ENCODE data around the gene NUP42.
A peak's percentile ranks its signal among the peaks of the same experiment; 100 is the strongest.

NUP42 gene

GRCh38 chr7:23247603-23248335 is 65.9 kb downstream of the NUP42 start:
- Histone ChIP-seq H3K4me1 (ENCODE audit: control insufficient read depth in 2 of 2, insufficient read depth in 1 of 2, low read depth in 1 of 2, low read length in 2 of 2) (peaks cover 0 to 8% of the 10 kb centered on the region in 2 donors), H3K27ac (replicated peaks; ENCODE audit: low read length) (no peak overlapping the region), H3K4me2 (ENCODE audit: insufficient read depth, low read length, poor library complexity, severe bottlenecking) (peak overlapping the region; percentile 31), H3K4ac (ENCODE audit: low read length) (no peak overlapping the region), H3K27me3 (ENCODE audit: control insufficient read depth in 3 of 3, insufficient read depth in 3 of 3, low read depth in 1 of 3, low read length in 3 of 3) (peaks cover 0 to 25% (median 8%) of the 10 kb centered on the region in 3 experiments), H3K79me1 (ENCODE audit: low read depth, low read length) (no peaks in the 10 kb centered on the region), H3K14ac (ENCODE audit: low read length) (peak overlapping the region; percentile 63), H2BK15ac (ENCODE audit: low read length) (peak overlapping the region; percentile 65), H3K18ac (ENCODE audit: low read length) (peak overlapping the region; percentile 67), H2BK120ac (ENCODE audit: low read depth, low read length) (no peak overlapping the region), H2AFZ (ENCODE audit: low read length) (peak overlapping the region; percentile 65), H3K36me3 (replicated peaks in 1 of 2; ENCODE audit: control insufficient read depth in 2 of 2, insufficient read depth in 2 of 2, low read length in 2 of 2) (no peaks in the 10 kb centered on the region), H3K9ac (ENCODE audit: low read depth, low read length, poor library complexity) (peak overlapping the region; percentile 74), H2BK12ac (ENCODE audit: low read length) (no peak overlapping the region), H2BK5ac (ENCODE audit: low read length) (peak overlapping the region; percentile 21), H4K8ac (ENCODE audit: low read depth, low read length) (no peak overlapping the region), H3K4me3 (ENCODE audit: low read length in 2 of 2) (peak overlapping the region in 1 of 2 donors; percentile 66), H3K9me3 (replicated peaks in 1 of 2; ENCODE audit: control insufficient read depth in 2 of 2, insufficient read depth in 1 of 2, low read depth in 1 of 2, low read length in 2 of 2) (no peaks in the 10 kb centered on the region), H3K23ac (ENCODE audit: low read depth, low read length, poor library complexity) (no peak overlapping the region), H4K91ac (ENCODE audit: low read depth, low read length, poor library complexity) (no peak overlapping the region), H2AK5ac (ENCODE audit: low read depth, low read length) (no peak overlapping the region)
- no peak for DNase-seq (ENCODE audit: low spot score)
- WGBS, 2 donors (ENCODE audit: extremely low coverage in 2 of 2, insufficient read length in 2 of 2, insufficient replicate concordance in 1 of 2) = no CpG with 5 or more reads among the region's 53 CpGs

GRCh38 chr7:23249486-23249885 is 67.6 kb downstream of the NUP42 start:
- H3K79me1 ChIP-seq (ENCODE audit: low read depth, low read length) = no peaks in the 10 kb centered on the region
- H2AK5ac ChIP-seq (ENCODE audit: low read depth, low read length) = no peak overlapping the region
- peaks cover 0 to 25% (median 8%) of the 10 kb centered on the region in 3 experiments for H3K27me3 ChIP-seq (ENCODE audit: control insufficient read depth in 3 of 3, insufficient read depth in 3 of 3, low read depth in 1 of 3, low read length in 3 of 3)
- peaks cover 0 to 8% of the 10 kb centered on the region in 2 donors for H3K4me1 ChIP-seq (ENCODE audit: control insufficient read depth in 2 of 2, insufficient read depth in 1 of 2, low read depth in 1 of 2, low read length in 2 of 2)
- H2BK12ac ChIP-seq (ENCODE audit: low read length) = no peak overlapping the region
- H4K8ac ChIP-seq (ENCODE audit: low read depth, low read length) = no peak overlapping the region
- H2BK15ac ChIP-seq (ENCODE audit: low read length) = no peak overlapping the region
- H3K36me3 ChIP-seq (replicated peaks in 1 of 2; ENCODE audit: control insufficient read depth in 2 of 2, insufficient read depth in 2 of 2, low read length in 2 of 2) = no peaks in the 10 kb centered on the region
- H3K9ac ChIP-seq (ENCODE audit: low read depth, low read length, poor library complexity) = no peak overlapping the region
- H4K91ac ChIP-seq (ENCODE audit: low read depth, low read length, poor library complexity) = no peak overlapping the region
- no peak overlapping the region for H3K4me3 ChIP-seq (ENCODE audit: low read length in 2 of 2)
- H2BK120ac ChIP-seq (ENCODE audit: low read depth, low read length) = no peak overlapping the region
- H3K9me3 ChIP-seq (replicated peaks in 1 of 2; ENCODE audit: control insufficient read depth in 2 of 2, insufficient read depth in 1 of 2, low read depth in 1 of 2, low read length in 2 of 2) = no peaks in the 10 kb centered on the region
- H3K14ac ChIP-seq (ENCODE audit: low read length) = no peak overlapping the region
- no peak overlapping the region for H3K23ac ChIP-seq (ENCODE audit: low read depth, low read length, poor library complexity)
- no peak overlapping the region for H2AFZ ChIP-seq (ENCODE audit: low read length)
- no peak overlapping the region for H3K27ac ChIP-seq (replicated peaks; ENCODE audit: low read length)
- H3K4me2 ChIP-seq (ENCODE audit: insufficient read depth, low read length, poor library complexity, severe bottlenecking) = no peak overlapping the region
- H3K4ac ChIP-seq (ENCODE audit: low read length) = no peak overlapping the region
- no peak overlapping the region for H2BK5ac ChIP-seq (ENCODE audit: low read length)
- no peak overlapping the region for H3K18ac ChIP-seq (ENCODE audit: low read length)
- no peak for DNase-seq (ENCODE audit: low spot score)

All from neuronal stem cell (in vitro differentiated cells).